Right renal cortex interstitium (tissue), 3 donors: ENCODE results near the gene ZNF444. TPM values are rescaled to one million over a fixed set of nuclear protein-coding genes. Genes with fewer than 3 reads are reported as not detected.

Experiments
- DNase-seq, 3 donors: peaks; one replicate each; pipeline ENCODE4 v3.0.0-alpha.2; 2013; ENCODE audit warnings: low read depth in 3 of 3, low spot score in 2 of 3
- polyA plus RNA-seq, 3 donors: library from polyadenylated mRNA; unstranded; fragments of 120-200 nt; gene quantifications; one replicate each; pipeline ENCODE4 v1.2.1, GENCODE V29; 2013; ENCODE audit not compliant: insufficient read length in 3 of 3

The ZNF444 gene
- polyA plus RNA-seq, 3 donors, result 19.6 to 23.6 (median 22.3) TPM

- DNase-seq, result no peak
Observed at GRCh38 chr19:56106993-56107392, 34.1 kb upstream of the ZNF444 start.

- DNase-seq, result no peak
Observed at GRCh38 chr19:56107626-56108351, 33.3 kb upstream of the ZNF444 start.

DNA sequence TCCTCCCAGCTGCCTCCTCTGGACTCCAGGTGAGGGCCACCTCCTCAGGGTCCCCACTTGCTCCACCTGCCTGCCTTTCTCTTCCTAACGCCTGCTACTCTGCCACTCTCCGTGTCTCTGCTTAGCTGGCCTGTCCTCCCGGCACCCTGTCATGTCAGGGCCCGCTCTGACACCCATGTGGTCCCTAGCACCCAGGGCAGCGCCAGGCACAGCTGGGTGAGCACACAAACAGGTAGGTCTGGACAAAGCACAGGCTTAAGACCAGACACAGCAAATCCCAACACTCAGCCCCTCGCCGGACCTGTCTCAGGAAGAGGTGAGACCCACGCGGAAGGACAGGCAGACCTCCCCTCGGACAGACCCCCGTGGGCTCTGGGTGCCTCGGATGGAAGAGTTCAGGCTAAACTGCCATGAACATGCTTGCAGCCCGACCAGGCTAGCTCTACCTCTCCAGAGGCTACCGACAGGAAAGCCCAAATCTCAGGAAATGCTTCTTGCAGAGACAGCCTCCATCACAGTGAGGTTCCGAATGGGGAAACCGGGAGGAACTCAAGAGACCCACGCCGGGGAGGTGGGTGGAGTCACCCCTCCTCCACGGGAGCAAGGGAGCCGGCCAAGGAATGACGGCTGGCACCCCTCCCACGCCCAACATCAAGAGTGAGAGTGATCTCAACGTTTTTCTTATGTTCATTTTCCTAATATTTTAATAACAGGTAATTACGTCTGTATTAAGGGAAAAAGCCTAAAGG, 32.5 kb upstream of the ZNF444 start:
- no peak for DNase-seq

GRCh38 chr19:56109226-56109625, 31.9 kb upstream of the ZNF444 start:
- DNase-seq, result no peak

- no peak for DNase-seq
Observed at GRCh38 chr19:56110515-56111448, 30.3 kb upstream of the ZNF444 start.

DNA sequence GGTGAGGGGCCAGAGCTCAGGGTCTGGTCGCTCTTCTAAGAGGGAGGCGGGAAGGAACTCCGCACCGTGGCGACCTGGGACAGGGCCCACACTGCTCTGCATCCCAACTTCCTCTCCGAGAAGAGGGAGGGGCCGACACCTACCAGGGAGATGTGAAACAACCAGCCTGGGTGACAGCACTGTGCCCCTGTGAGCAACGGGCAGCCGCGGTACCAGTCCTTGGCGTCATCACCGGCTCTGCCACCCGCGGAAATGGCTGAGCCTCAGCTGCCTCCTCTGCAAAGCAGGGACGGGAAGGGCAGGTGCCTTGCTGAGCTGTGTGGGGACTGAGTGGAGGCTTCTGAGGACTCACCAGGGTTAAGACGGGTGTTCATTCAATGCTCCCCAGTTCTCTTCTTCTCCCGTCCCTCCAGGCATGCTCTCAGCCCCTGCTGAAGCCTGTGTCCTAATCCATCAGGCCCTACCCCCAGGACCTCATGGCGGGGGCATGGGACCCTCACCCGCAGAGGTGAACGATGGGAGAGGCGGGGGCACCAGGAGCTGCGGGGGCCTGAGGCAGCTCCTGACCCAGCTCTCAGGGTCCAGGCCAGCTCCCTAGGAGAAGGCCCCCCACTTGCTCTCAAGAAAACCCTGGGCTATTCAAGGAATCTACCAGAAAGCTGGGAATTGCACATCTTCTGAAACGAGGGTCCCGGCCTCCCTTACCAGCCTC, 29.3 kb upstream of the ZNF444 start:
- no peak for DNase-seq

- DNase-seq, result no peak
Observed at GRCh38 chr19:56112313-56112709, 28.8 kb upstream of the ZNF444 start.

GRCh38 chr19:56113074-56113632, 27.9 kb upstream of the ZNF444 start:
- DNase-seq, result no peak

- no peak for DNase-seq
Observed at GRCh38 chr19:56114051-56114777, 26.9 kb upstream of the ZNF444 start.

DNA sequence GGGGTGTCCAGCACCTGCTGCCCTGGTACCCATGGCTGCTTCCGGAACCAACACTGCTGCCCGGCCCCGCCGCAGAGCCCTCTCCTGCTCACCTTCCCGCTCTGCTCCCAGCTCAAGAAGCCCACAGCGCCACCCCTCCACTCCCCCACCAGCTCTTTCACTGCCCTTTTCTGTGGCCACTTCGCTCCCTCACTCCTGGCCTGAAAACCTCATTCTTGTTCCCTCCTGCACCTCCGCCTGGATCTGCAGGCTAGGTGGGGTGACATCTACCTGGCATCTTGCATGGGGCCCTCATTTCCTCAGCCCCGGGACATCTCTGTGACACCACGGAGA, 26.3 kb upstream of the ZNF444 start:
- DNase-seq, result no peak

- no peak for DNase-seq
Observed at GRCh38 chr19:56115490-56115889, 25.6 kb upstream of the ZNF444 start.

- DNase-seq, result no peak
Observed at GRCh38 chr19:56116606-56117005, 24.5 kb upstream of the ZNF444 start.

GRCh38 chr19:56117376-56117884, 23.7 kb upstream of the ZNF444 start:
- no peak for DNase-seq

GRCh38 chr19:56117889-56118288, 23.2 kb upstream of the ZNF444 start:
- DNase-seq, result no peak

GRCh38 chr19:56118666-56119581, 22.2 kb upstream of the ZNF444 start:
- DNase-seq, result no peak

DNA sequence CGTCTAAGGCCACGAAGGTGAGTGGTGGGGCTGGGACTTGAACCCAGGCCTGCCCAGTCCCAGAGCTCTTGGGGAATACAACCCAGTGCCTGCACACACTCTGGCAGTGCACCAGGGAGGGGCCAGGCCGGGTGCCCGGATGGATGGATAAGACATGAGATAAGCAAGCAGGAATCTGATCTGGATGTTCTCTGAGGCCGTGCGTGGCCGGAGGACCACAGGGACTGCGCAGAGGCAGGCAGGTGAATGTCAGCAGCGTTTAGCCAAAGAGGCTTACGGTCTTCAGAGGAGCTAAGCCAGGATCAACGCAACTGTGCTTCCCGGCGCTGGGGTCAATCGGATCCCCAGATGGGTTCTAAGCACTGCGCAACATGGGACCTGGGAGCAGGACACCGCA, 21.5 kb upstream of the ZNF444 start:
- DNase-seq, result no peak

DNA sequence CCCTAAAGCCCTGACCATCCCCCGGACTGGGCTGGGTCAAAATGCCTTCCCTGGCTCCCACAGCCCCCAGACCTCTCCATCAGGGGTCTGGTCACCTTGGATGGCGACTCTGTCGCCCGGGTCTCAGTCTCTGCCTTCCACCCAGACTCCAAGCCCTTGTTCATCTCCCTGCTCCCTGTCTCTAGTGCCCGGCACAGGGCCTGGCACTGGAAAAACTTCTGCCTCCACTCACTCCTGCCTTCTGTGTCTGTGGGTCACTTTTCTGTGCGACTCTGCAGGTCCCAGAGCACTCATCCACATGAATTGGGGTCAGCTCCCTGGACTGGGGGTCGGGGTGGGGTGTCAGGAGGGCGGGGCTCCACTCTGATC, 21.1 kb upstream of the ZNF444 start:
- DNase-seq, result no peak

- DNase-seq, result no peak
Observed at GRCh38 chr19:56120371-56121179, 20.5 kb upstream of the ZNF444 start.
